VCaP (cell line): Measurements from ENCODE around the gene TRIP11.

Experiments
- H3K27ac ChIP-seq: fragments of 450-650 bp; 2 replicates; pipeline ENCODE4 v1.5.1; 2017
- CTCF ChIP-seq: fragments of 450-650 bp; conservative IDR thresholded peaks from 2 replicates; pipeline ENCODE4 v1.5.1; 2017; ENCODE audit warnings: mild to moderate bottlenecking, moderate library complexity

Gene TRIP11

GRCh38 chr14:92040431-92041051 is 682 bp upstream of the TRIP11 start:
- TF ChIP-seq CTCF = no peak

DNA sequence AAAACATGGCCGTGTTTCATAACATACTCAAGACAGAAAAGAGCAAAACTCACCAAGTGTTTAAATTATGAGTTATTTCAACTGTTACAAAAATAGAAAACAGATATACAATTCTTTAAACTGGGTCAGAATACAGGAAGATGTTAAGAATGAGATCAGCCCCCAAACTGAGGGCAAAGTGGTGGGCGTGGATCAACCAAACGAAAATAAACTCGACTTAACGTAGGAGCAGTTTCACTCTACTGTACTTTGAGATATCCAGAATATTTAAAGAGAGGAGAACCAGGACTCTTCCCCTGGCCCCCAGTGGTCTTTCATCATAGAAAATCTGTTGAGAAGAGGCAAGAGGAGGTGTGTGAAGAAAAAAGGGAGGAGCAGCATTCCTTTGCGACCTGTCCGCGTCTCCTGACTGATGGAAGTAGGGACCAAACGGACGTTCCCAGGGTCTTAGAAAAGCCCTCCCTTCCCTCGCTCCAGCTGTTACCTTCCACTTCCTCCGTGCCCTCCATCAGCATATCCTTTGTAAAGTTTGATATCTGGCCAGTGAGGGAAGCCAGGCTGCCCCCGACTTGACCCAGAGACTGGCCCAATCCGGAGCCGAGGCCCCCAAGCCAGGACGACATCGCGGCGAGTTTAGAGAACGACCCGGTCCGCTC is 668 bp downstream of the TRIP11 start:
- TF ChIP-seq CTCF = no peak
- peak overlapping the region; percentile 95 for H3K27ac ChIP-seq

More at GRCh38 chr14:92040431-92041051, 682 bp upstream of the TRIP11 start:
- H3K27ac ChIP-seq = peak overlapping the region; percentile 95

- TF ChIP-seq CTCF = no peak
- peak overlapping the region; percentile 95; the same call in 1 of the 2 replicates for H3K27ac ChIP-seq
These were observed 1.9 kb downstream of the TRIP11 start for GRCh38 chr14:92037989-92038388.

DNA sequence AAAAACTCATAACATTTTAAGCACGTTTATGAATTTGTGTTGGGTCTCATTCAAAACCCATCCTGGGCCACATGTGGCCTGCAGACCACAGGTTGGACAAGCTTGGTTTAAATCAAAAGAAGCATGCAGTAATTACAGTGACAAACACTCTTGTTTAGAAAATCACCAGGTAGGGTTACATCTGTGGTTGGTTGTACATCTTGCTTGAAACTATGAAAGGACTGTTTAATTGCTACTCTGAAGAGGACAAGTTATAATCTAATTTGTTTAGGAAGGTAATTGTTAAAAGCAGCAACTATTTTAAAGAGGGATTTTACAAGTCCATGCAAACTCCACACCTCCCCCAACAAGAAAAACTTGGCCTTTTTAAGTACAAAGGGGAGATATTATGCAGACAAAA is 4.0 kb downstream of the TRIP11 start:
- no peak overlapping the region for H3K27ac ChIP-seq
- no peak for TF ChIP-seq CTCF

DNA sequence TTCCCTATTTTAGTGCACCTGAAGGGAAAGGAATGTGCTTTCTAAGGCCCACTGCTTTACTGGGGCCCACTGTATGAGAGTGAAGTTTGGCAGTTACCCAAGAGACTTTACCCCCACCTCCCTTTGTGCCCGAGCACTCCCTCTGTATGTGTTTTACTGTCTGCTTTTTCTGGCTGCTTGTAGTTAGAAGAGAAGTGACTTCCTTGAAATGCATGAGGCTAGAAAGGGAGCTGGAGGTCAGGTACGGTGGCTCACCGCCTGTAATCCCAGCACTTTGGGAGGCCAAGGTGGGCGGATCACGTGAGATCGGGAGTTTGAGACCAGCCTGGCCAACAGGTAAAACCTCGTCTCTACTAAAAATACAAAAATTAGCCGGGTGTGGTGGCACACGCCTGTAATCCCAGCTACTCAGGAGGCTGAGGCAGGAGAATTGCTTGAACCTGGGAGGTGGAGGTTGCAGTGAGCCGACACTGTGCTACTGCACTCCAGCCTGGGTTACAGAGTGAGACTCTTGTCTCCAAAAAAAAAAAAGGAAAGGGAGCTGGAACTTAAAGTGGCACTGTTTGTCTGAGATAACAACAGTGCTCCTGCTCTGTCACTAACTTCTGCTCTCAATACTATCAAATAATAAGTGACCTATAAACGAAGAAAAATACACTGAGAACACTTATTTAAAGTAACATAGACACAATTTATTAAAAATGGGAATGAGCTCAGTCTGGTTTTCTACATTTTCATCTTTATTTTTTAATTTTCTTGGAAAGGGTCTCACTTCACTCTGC is 5.8 kb downstream of the TRIP11 start:
- no peak overlapping the region for H3K27ac ChIP-seq
- TF ChIP-seq CTCF = no peak

DNA sequence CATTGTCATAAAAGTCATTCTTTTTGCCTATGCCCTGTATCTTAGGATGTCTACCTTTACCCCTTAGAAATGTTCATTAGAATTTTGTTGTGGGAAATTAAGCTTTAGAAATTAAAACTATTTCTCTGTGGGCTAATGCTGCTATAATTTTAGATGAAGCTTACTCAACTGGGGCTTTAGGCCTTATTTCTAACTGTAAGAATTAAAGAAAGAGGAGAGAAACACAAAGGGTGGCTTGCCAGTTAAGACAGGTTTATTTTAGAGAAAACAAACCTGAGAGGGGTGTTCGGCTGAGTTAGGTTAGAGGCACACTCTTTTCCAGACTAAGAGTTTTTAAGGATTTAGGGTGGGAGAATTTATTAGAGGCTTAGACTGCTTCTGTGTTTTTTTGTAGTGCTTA is 6.4 kb downstream of the TRIP11 start:
- TF ChIP-seq CTCF = no peak
- H3K27ac ChIP-seq = no peak overlapping the region

DNA sequence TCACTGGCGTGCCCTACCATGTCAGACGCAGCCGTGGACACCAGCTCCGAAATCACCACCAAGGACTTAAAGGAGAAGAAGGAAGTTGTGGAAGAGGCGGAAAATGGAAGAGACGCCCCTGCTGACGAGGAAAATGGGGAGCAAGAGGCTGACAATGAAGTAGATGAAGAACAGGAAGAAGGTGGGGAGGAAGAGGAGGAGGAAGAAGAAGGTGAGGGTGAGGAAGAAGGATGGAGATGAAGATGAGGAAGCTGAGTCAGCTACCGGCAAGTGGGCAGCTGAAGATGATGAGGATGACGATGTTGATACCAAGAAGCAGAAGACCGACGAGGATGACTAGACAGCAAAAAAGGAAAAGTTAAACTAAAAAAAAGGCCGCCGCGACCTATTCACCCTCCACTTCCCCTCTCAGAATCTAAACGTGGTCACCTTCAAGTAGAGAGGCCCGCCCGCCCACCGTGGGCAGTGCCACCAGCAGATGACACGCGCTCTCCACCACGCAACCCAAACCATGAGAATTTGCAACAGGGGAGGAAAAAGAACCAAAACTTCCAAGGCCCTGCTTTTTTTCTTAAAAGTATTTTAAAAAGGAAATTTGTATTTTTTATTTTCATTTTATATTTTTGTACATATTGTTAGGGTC is 13.2 kb downstream of the TRIP11 start:
- no peak for TF ChIP-seq CTCF
- no peak overlapping the region for H3K27ac ChIP-seq
